PC-9 (cell line): ENCODE results near the gene UXT. TPM values are rescaled to one million over a fixed set of nuclear protein-coding genes. Genes with fewer than 3 reads are reported as not detected.

ENCODE experiments used
- BruUV-seq: library from RNA; stranded (reverse); fragments of 400-500 nt; replicated peaks from 2 replicates; lab custom pipeline; 2021; lab: Mats Ljungman, UMichigan
- CTCF ChIA-PET: fragments of 300-600 bp; sonication (Branson Sonifier 250); formaldehyde crosslinking; loops from one replicate; lab custom pipeline; 2022; ENCODE audit warnings: antibody characterized with exemption; lab: Charles Lee
- POLR2A ChIA-PET: fragments of 300-600 bp; sonication (Branson Sonifier 250); formaldehyde crosslinking; loops from one replicate; lab custom pipeline; 2022; ENCODE audit warnings: antibody characterized with exemption; ENCODE audit not compliant: unreplicated experiment; lab: Charles Lee
- DNase-seq, 2 experiments: peaks; one replicate each; pipeline versions ENCODE4 v3.0.0 to v3.0.0-alpha.2; 2015 to 2022; ENCODE audit warnings: mixed read lengths in 1 of 2
- H2AFZ ChIP-seq: fragments of 200-600 bp; sonication (generic); 2 replicates; pipeline ENCODE4 v1.8.1; 2017; ENCODE audit warnings: antibody characterized with exemption
- H3F3A ChIP-seq: fragments of 200-600 bp; sonication (generic); 2 replicates; pipeline ENCODE4 v1.8.1; 2017; ENCODE audit warnings: antibody characterized with exemption, mild to moderate bottlenecking, low read depth; ENCODE audit not compliant: insufficient read depth
- H3K27ac ChIP-seq: fragments of 200-600 bp; sonication (generic); 2 replicates; pipeline ENCODE4 v1.6.1; 2016; ENCODE audit warnings: mixed run types
- H3K27me3 ChIP-seq: fragments of 200-600 bp; sonication (generic); 2 replicates; pipeline ENCODE4 v1.6.1; 2016; ENCODE audit warnings: low read depth, mixed run types; ENCODE audit not compliant: insufficient read depth
- H3K36me3 ChIP-seq: fragments of 200-600 bp; sonication (generic); 2 replicates; pipeline ENCODE4 v1.6.1; 2016; ENCODE audit warnings: low read depth, mixed run types
- H3K4me1 ChIP-seq: fragments of 200-600 bp; sonication (generic); replicated peaks from 2 replicates; pipeline ENCODE4 v1.6.1; 2016; ENCODE audit warnings: mixed run types; ENCODE audit not compliant: insufficient read depth
- H3K4me2 ChIP-seq: fragments of 200-600 bp; sonication (generic); 2 replicates; pipeline ENCODE4 v1.6.1; 2017; ENCODE audit warnings: mixed run types
- H3K4me3 ChIP-seq: fragments of 200-600 bp; sonication (generic); 2 replicates; pipeline ENCODE4 v1.6.1; 2016; ENCODE audit warnings: mixed run types
- H3K79me2 ChIP-seq: fragments of 200-600 bp; sonication (generic); 2 replicates; pipeline ENCODE4 v1.6.1; 2017; ENCODE audit warnings: low read depth, mixed run types
- H3K9me2 ChIP-seq: fragments of 200-600 bp; sonication (generic); 2 replicates; pipeline ENCODE4 v1.8.1; 2017; ENCODE audit warnings: mild to moderate bottlenecking; ENCODE audit not compliant: insufficient read depth
- H3K9me3 ChIP-seq: fragments of 200-600 bp; sonication (generic); 2 replicates; pipeline ENCODE4 v1.8.1; 2016; ENCODE audit warnings: low read depth; ENCODE audit not compliant: insufficient read depth
- H4K20me1 ChIP-seq: fragments of 200-600 bp; sonication (generic); 2 replicates; pipeline ENCODE4 v1.8.1; 2017; ENCODE audit not compliant: insufficient read depth
- CTCF ChIP-seq: fragments of 200-600 bp; sonication (generic); conservative IDR thresholded peaks from 2 replicates; pipeline ENCODE4 v1.6.1; 2017; ENCODE audit warnings: mixed run types, antibody characterized with exemption, mild to moderate bottlenecking, moderate library complexity
- EZH2 ChIP-seq: fragments of 200-600 bp; sonication (generic); IDR thresholded peaks from 2 replicates; pipeline ENCODE4 v1.8.0; 2017; ENCODE audit warnings: antibody characterized with exemption, low read depth
- intact Hi-C: fragments of 100-400 bp; cut with micrococcal nuclease; formaldehyde crosslinking; loops from one replicate; pipeline ENCODE4 v1.10.0; 2022; ENCODE audit not compliant: unreplicated experiment
- total RNA-seq: library from RNA; stranded (reverse); gene quantifications from 2 replicates; pipeline ENCODE4 v1.2.3, GENCODE V29; 2021

UXT gene
- total RNA-seq, 1 experiment from 2014 or later, result 53.8 TPM

DNA sequence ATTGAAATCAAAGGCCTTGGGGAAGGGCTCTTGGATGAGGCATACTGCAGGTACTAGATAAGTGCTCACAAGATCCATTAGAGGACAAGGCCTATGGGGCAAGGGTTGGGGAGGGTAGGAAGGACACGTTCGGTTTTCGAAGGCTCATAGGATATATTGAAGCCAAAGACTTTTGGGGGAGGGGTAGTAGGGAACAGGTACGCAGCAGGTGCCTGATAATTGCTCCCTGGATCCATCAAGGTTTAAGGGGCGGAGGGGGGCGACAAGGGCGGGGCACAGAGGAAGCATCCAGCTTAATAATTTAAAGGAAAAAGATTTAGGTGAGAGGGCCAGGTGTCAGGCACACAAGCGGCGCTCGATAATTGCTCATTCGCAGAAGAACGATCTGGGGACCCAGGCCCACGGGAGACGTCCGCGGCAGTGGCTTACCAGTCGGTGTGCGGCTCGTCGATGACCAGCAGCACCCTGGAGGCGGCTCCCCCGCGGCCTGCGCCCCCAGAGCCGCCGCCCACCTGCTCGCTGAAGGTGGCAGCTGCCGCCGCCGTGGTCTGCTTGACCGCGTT lies 40.0 kb downstream of the UXT start:
- CTCF ChIA-PET, result no interaction called here
- POLR2A ChIA-PET, result no interaction called here
- intact Hi-C loops, result no loop called here

GRCh38 chrX:47614618-47615017 lies 44.4 kb downstream of the UXT start:
- no peaks in the 10 kb centered on the region for H3F3A ChIP-seq
- no peak overlapping the region for H3K27ac ChIP-seq
- DNase-seq, result no peak
- no peaks in the 10 kb centered on the region for H3K36me3 ChIP-seq
- TF ChIP-seq EZH2, result no peak
- no peak for TF ChIP-seq CTCF
- H3K9me2 ChIP-seq, result no peaks in the 10 kb centered on the region
- no TSS peak for BruUV-seq
- H3K4me2 ChIP-seq, result no peak overlapping the region
- H3K27me3 ChIP-seq, result no peaks in the 10 kb centered on the region
- no peaks in the 10 kb centered on the region for H3K4me1 ChIP-seq
- H3K79me2 ChIP-seq, result no peaks in the 10 kb centered on the region
- H3K4me3 ChIP-seq, result no peak overlapping the region
- ChIA-PET CTCF (no interaction called here), POLR2A (no interaction called here)
- no peak overlapping the region for H2AFZ ChIP-seq
- intact Hi-C loops, result no loop called here
- no peaks in the 10 kb centered on the region for H3K9me3 ChIP-seq
- H4K20me1 ChIP-seq, result no peaks in the 10 kb centered on the region

More for the DNA sequence above, 40.0 kb downstream of the UXT start:
- H3K4me1 ChIP-seq, result no peaks in the 10 kb centered on the region
- H2AFZ ChIP-seq, result no peak overlapping the region
- no peak for TF ChIP-seq CTCF
- no peak for TF ChIP-seq EZH2
- H3K79me2 ChIP-seq, result no peaks in the 10 kb centered on the region
- no peak for DNase-seq
- H3K4me3 ChIP-seq, result no peak overlapping the region
- no peaks in the 10 kb centered on the region for H3K9me3 ChIP-seq
- H3K36me3 ChIP-seq, result no peaks in the 10 kb centered on the region
- no peaks in the 10 kb centered on the region for H3F3A ChIP-seq
- H3K27ac ChIP-seq, result no peak overlapping the region
- H4K20me1 ChIP-seq, result no peaks in the 10 kb centered on the region
- no peaks in the 10 kb centered on the region for H3K27me3 ChIP-seq
- H3K4me2 ChIP-seq, result no peak overlapping the region
- no peaks in the 10 kb centered on the region for H3K9me2 ChIP-seq
- no TSS peak for BruUV-seq

- no peak for DNase-seq
- Histone ChIP-seq H3K36me3 (no peaks in the 10 kb centered on the region), H2AFZ (no peak overlapping the region), H3K9me2 (no peaks in the 10 kb centered on the region), H3K79me2 (no peaks in the 10 kb centered on the region), H3K27ac (no peak overlapping the region), H3F3A (no peaks in the 10 kb centered on the region), H3K27me3 (no peaks in the 10 kb centered on the region), H3K4me3 (no peak overlapping the region), H3K9me3 (no peaks in the 10 kb centered on the region), H3K4me2 (no peak overlapping the region), H4K20me1 (no peaks in the 10 kb centered on the region), H3K4me1 (no peaks in the 10 kb centered on the region)
- ChIA-PET POLR2A (no interaction called here), CTCF (no interaction called here)
- intact Hi-C loops, result no loop called here
- TF ChIP-seq EZH2 (no peak), CTCF (no peak)
- BruUV-seq, result no TSS peak
These were observed 45.9 kb downstream of the UXT start for GRCh38 chrX:47613082-47613481.
